Activated T-helper 1 cell treated with anti-CD3 and anti-CD28 coated beads, Interleukin-2, amount 50 U/mL, for 16 hours (primary cell): ENCODE data around the gene B3GNT5.

Source experiments
- DNase-seq, 2 donors: peaks; one replicate each; pipeline ENCODE4 v3.0.0-alpha.2; 2020; ENCODE audit warnings: low read depth in 1 of 2, low spot score in 1 of 2

The B3GNT5 gene

DNA sequence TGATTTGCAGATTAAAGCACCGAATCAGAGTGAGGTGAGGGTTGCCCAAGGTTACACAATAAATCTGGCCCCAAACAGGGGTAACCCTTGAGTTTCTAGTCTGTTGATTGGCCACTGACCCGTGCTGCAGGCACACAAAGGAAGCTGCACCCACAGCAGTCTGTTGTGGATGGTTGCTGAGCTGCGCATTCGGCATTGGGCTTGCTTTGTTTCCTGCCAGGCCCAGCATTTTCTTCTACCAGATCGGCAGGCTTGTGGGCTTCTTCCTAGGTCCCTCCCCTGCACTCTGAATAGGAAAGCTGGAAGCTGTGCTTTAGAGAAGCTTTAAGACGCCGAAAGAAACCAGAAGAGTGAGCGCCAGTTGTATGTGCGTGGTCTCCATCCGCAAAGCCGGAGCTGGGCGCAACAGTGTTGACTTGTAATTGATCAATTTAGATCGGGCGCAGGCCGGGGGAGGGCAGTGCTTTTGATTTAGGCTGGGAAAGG is 12.1 kb downstream of the B3GNT5 start:
- DNase-seq = no peak

DNA sequence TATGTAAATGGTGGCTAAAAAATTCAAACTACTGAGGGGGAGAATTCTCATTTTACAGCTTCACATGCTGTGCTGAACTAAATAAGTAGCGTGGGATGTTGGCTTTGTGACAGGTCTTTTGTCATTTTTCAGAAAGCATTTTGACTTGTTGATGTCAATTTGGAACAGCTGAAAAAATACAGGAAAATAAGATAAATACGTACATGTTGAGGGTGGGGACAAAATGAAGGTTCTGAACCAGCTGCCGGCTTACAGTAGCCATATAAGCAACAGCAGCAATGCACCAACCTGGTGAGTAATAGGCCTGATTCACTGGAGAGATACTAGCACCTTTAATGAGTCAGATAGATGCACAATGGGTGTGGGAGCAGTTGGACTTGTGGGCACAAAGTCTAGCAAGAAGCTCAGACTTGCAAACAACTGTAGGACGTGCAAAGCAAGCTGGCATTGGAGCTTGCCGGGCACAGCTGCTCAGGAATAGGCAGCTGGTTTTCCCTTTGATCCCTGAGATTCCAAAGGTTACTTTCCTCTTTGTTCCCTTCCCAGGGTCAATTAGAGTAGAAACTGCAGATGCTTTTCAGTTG is 12.9 kb downstream of the B3GNT5 start:
- DNase-seq = no peak

- DNase-seq = no peak
Observed at GRCh38 chr3:183266454-183266853, 13.4 kb downstream of the B3GNT5 start.

DNA sequence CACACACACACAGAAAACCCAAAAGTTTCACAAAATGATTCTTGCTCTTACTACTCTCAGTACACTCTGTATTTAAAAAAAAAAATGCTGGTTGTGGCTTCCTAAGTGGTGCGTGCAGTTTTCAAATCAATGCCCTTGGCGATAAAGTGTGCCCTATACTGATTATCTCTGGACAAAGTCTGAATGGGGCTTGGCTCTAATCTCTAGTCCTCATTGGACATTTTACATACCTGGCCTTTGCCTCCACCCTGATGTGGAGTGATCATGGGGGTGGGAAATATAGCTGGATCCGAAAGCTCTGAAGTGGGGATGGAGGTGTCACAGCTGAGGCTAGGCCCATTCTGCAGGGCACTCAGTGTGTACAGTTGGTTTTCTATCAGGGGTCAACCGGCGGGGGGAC is 14.1 kb downstream of the B3GNT5 start:
- DNase-seq = no peak

GRCh38 chr3:183268366-183268765 is 15.3 kb downstream of the B3GNT5 start:
- DNase-seq = no peak

GRCh38 chr3:183269345-183269744 is 16.3 kb downstream of the B3GNT5 start:
- no peak for DNase-seq

GRCh38 chr3:183270344-183270743 is 17.3 kb downstream of the B3GNT5 start:
- DNase-seq = no peak

DNA sequence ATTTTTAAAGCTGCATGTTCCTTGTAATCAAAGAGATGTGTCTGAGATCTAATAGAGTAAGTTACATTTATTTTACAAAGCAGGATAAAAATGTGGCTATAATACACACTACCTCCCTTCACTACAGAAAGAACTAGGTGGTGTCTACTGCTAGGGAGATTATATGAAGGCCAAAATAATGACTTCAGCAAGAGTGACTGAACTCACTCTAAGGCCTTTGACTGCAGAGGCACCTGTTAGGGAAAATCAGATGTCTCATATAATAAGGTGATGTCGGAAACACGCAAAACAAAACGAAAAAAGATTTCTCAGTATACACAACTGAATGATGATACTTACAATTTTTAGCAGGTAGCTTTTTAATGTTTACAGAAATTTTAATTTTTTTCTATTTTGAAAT is 19.1 kb downstream of the B3GNT5 start:
- no peak for DNase-seq

DNA sequence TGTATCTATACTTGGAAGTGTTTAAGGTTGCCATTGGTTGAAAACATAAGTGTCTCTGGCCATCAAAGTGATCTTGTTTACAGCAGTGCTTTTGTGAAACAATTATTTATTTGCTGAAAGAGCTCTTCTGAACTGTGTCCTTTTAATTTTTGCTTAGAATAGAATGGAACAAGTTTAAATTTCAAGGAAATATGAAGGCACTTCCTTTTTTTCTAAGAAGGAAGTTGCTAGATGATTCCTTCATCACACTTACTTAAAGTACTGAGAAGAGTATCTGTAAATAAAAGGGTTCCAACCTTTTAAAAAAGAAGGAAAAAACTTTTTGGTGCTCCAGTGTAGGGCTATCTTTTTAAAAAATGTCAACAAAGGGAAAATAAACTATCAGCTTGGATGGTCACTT is 19.7 kb downstream of the B3GNT5 start:
- DNase-seq = no peak

- no peak for DNase-seq
Observed at GRCh38 chr3:183274609-183275008, 21.6 kb downstream of the B3GNT5 start.

DNA sequence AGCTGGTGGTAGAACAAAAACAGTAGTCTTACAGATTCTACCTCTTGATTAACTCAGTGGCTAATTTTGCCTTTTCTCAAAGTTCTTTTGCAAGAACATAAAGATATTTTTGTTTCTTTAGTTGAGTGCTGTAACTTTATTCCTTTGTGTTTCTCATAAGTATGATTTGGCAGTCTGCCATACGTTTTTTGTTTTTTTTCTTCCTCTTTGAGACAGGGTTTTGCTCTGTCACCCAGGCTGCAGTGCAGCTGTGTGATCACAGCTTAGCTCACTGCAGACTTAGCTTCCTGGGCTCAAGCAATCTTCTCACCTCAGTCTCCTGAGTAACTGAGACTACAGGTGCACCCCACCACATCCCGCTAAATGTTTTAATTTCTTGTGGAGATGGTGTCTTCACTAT is 22.4 kb downstream of the B3GNT5 start:
- no peak for DNase-seq

- no peak for DNase-seq
Observed at GRCh38 chr3:183275937-183276336, 22.9 kb downstream of the B3GNT5 start.

GRCh38 chr3:183277260-183277659 is 24.2 kb downstream of the B3GNT5 start:
- DNase-seq = no peak

- DNase-seq = no peak
Observed at GRCh38 chr3:183278479-183279088, 25.5 kb downstream of the B3GNT5 start.

DNA sequence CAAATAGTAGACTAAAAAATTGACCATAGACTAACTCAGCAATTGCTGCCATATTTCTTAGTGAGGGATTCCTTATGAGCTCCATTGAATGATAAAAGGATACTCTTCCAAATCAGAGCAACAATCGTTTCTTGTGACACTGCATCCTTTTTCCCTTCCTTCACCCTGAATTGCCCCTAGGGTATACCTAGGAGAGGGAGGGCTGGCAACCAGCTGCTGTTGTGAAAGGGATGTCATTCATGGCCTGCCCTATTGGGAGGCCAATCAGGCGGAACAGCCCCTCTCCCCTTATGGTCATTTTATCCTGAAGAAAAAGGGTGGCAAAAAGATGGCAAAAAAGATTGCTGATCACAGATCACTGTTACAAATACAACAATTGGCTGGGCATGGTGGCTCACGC is 26.3 kb downstream of the B3GNT5 start:
- no peak for DNase-seq

GRCh38 chr3:183281126-183281797 is 28.2 kb downstream of the B3GNT5 start:
- no peak for DNase-seq

GRCh38 chr3:183283886-183284285 is 30.8 kb downstream of the B3GNT5 start:
- no peak for DNase-seq

DNA sequence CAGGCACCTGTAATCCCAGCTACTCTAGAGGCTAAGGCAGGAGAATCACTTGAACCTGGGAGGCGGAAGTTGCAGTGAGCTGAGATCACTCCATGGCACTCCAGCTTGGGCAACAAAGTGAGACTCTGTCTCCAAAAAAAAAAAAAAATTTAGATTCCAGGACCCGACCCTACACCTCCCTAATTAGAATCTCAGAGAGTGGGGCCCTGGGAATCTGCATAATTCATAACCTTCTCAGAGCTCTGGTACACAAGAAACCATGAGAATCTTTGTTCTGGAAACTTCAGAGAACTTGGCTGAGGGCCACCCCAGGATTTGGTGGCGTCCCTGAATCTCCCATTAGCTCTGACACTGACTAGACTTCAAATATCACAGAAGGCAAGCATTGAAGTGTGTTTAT is 31.5 kb downstream of the B3GNT5 start:
- DNase-seq = no peak

- DNase-seq = no peak
Observed at GRCh38 chr3:183285318-183285717, 32.3 kb downstream of the B3GNT5 start.

DNA sequence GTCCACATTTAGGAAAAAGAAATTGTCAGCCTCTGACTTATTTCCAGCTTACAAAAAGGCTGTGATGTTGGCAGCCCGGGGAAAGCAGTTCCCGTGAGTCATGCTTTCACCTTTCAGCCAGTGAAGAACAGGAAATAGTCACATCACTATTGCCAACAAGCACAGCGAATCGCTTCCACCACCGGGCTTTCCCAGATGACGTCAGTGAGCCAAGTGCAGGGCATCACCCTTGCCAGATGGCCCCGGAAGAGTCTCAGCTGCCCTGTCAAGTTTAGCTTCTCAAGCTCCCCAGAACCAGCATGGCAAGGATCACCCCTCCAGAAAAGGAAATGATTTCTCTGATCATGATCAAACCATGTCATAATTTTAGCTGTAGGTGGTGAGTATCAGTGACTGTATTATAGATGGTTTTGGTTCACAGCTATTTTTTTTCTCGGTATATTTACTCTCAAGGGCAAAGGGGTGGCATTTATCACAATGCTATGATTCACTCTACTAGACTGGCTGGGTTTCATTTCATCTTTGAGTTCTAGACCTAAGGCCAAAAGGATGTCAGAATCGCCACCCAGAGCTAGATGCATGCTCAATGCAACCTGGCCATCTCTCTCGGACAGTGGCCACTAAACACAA is 32.9 kb downstream of the B3GNT5 start:
- peak; percentile 69 to 83 for DNase-seq

- no peak for DNase-seq
Observed at GRCh38 chr3:183287301-183287971, 34.4 kb downstream of the B3GNT5 start.

DNA sequence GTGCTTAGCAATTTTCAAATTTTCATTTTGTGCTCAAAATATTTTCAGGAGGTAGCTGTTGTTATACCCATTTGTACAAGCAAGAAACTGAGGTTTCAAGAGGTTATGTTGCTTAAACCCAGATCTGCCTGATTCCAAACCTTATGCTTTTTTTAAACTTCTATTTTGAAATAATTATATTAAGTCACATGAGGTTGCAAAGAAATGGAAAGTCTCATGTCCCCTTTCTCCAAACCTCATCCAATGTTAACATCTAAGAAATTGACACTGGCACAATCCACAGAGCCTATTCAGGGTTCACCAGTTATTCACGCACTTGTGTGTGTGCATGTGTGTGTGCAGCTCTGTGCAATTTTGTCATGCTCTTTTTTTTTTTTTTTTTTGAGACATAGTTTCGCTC is 35.1 kb downstream of the B3GNT5 start:
- no peak for DNase-seq
